Astrocyte of the spinal cord (primary cell): ENCODE measurements around the gene SLITRK2.

Experiments
- DNase-seq: peaks from one replicate; pipeline ENCODE4 v3.0.0; 2011; ENCODE audit warnings: low read depth, low spot score
- H3K4me3 ChIP-seq: 2 replicates; pipeline ENCODE4 v1.5.1; 2011; ENCODE audit warnings: low read depth, mild to moderate bottlenecking, low read length, moderate library complexity
- in situ Hi-C: cut with HindIII; loops from 2 replicates; pipeline ENCODE4 v1.10.0; 2017; ENCODE audit warnings: low sequenced_read_pairs
- TF ChIP-seq, protein P1 (sequence below): IDR thresholded peaks from 2 replicates; pipeline ENCODE4 v1.5.1; 2012; ENCODE audit warnings: low read depth, mild to moderate bottlenecking, low read length, inconsistent platforms

The SLITRK2 gene, protein sequence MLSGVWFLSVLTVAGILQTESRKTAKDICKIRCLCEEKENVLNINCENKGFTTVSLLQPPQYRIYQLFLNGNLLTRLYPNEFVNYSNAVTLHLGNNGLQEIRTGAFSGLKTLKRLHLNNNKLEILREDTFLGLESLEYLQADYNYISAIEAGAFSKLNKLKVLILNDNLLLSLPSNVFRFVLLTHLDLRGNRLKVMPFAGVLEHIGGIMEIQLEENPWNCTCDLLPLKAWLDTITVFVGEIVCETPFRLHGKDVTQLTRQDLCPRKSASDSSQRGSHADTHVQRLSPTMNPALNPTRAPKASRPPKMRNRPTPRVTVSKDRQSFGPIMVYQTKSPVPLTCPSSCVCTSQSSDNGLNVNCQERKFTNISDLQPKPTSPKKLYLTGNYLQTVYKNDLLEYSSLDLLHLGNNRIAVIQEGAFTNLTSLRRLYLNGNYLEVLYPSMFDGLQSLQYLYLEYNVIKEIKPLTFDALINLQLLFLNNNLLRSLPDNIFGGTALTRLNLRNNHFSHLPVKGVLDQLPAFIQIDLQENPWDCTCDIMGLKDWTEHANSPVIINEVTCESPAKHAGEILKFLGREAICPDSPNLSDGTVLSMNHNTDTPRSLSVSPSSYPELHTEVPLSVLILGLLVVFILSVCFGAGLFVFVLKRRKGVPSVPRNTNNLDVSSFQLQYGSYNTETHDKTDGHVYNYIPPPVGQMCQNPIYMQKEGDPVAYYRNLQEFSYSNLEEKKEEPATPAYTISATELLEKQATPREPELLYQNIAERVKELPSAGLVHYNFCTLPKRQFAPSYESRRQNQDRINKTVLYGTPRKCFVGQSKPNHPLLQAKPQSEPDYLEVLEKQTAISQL

GRCh38 chrX:145817331-145818185 is at the start of gene SLITRK2:
SLITRK2 (plus strand) TSS chrX:145817829; CDS start chrX:145822426, 4,597 bp downstream.
- in situ Hi-C loops: no loop called here
- peak within 1 kb of the TSS; percentile 33 for H3K4me3 ChIP-seq
- TF ChIP-seq, protein P1, sequence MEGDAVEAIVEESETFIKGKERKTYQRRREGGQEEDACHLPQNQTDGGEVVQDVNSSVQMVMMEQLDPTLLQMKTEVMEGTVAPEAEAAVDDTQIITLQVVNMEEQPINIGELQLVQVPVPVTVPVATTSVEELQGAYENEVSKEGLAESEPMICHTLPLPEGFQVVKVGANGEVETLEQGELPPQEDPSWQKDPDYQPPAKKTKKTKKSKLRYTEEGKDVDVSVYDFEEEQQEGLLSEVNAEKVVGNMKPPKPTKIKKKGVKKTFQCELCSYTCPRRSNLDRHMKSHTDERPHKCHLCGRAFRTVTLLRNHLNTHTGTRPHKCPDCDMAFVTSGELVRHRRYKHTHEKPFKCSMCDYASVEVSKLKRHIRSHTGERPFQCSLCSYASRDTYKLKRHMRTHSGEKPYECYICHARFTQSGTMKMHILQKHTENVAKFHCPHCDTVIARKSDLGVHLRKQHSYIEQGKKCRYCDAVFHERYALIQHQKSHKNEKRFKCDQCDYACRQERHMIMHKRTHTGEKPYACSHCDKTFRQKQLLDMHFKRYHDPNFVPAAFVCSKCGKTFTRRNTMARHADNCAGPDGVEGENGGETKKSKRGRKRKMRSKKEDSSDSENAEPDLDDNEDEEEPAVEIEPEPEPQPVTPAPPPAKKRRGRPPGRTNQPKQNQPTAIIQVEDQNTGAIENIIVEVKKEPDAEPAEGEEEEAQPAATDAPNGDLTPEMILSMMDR: no peak
- DNase-seq: peak; percentile 32

DNA sequence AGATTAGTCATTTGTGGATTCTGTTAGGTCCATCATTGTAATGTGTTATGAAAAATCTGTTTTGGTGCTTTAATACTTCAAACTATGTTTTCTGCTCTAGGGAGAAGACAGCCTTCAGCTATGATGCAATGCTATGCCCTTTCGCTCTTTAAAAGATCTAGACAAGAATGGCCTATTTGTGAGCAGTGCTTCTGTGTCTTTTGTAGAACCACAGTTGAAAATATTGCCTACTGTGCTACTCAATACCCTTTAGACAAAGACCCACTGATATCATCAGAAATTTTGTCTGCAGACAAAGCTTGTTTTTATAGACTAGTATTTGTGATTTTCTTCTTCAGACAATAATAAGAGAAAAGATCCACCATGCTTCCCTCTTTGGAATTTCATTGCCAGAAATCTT is 44.6 kb upstream of the SLITRK2 start:
- no peak overlapping the region for H3K4me3 ChIP-seq
- TF ChIP-seq, protein P1: no peak
- no peak for DNase-seq
- in situ Hi-C loops: no loop called here

- DNase-seq: no peak
- in situ Hi-C loops: no loop called here
- no peak overlapping the region for H3K4me3 ChIP-seq
- TF ChIP-seq, protein P1: no peak
Observed at GRCh38 chrX:145792281-145792680, 25.3 kb upstream of the SLITRK2 start.

DNA sequence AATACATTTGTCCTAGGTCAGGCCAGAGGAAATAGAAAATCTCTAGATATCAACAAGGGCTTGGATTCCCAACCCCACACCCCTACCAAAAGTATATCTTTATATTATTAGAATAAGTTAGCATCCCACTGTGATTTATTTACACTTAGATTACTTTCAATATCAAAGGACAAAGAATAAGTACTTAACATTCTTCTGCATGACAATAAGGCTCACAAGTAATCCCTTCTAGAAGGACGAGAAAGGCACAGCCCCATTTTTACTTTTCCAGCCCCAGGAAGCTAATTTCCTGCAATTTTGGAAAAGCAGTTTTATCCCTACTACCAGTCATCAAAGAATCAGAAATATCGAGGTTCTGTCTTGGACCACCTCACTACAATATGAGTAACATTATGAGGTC is 14.1 kb upstream of the SLITRK2 start:
- no peak for DNase-seq
- no peak overlapping the region for H3K4me3 ChIP-seq
- in situ Hi-C loops: no loop called here
- TF ChIP-seq, protein P1: no peak

DNA sequence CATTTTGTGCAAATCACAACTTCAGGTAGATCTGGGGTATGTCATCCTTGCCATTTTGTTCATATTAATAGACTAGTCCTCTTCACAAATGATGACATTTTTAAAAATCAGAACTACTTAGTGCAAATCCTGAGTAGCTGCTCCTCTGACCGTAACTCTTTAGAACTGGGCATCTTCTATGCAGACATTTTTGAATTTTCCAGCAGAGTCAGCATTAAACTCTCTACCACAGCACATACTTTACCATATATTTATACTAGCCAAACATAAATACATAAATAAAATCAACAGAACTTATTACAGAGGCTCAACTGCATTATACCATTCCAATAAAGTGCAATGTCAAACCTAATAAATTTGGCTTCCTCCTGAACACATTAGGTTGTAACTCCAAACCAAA is 4.5 kb upstream of the SLITRK2 start:
- in situ Hi-C loops: no loop called here
- no peak for DNase-seq
- H3K4me3 ChIP-seq: no peak overlapping the region
- TF ChIP-seq, protein P1: no peak
